ENCODE data around the gene IGSF22. TPM values are rescaled to one million over a fixed set of nuclear protein-coding genes. Genes with fewer than 3 reads are reported as not detected.
"Not testable (repeated sequence)": the region's sequence is repeated elsewhere in the genome, so short reads cannot be mapped to it uniquely, and the experiment has no call there.

IGSF22 gene
- polyA plus RNA-seq, 12 donors, result 1.2 to 10.1 (median 5.3) TPM; not detected in 2

GRCh38 chr11:18691467-18692140 is 34.4 kb downstream of the IGSF22 start:
- DNase-seq, result not testable (repeated sequence)

- no peak for DNase-seq
Measured at GRCh38 chr11:18684267-18684666, 41.7 kb downstream of the IGSF22 start.

- DNase-seq, result no peak
Measured at GRCh38 chr11:18682466-18682865, 43.5 kb downstream of the IGSF22 start.

- DNase-seq, result not testable (repeated sequence)
Measured at GRCh38 chr11:18681949-18682348, 44.0 kb downstream of the IGSF22 start.

GRCh38 chr11:18677560-18677959 is 48.4 kb downstream of the IGSF22 start:
- no peak for DNase-seq

- DNase-seq, result no peak
Measured at GRCh38 chr11:18676803-18677202, 49.2 kb downstream of the IGSF22 start.

GRCh38 chr11:18672209-18672608 is 53.8 kb downstream of the IGSF22 start:
- DNase-seq, result not testable (repeated sequence)

- no peak for DNase-seq
Measured at GRCh38 chr11:18671246-18671645, 54.7 kb downstream of the IGSF22 start.

GRCh38 chr11:18669711-18670110 is 56.3 kb downstream of the IGSF22 start:
- DNase-seq, result no peak

GRCh38 chr11:18669219-18669596 is 56.8 kb downstream of the IGSF22 start:
- no peak for DNase-seq

GRCh38 chr11:18668131-18668530 is 57.9 kb downstream of the IGSF22 start:
- DNase-seq, result no peak

- not testable (repeated sequence) for DNase-seq
Measured at GRCh38 chr11:18665353-18665872, 60.6 kb downstream of the IGSF22 start.

- DNase-seq, result no peak
Measured at GRCh38 chr11:18657673-18658072, 68.3 kb downstream of the IGSF22 start.

Other genes with a start within 250 kb of the IGSF22 start
- gene TSG101, start 199.2 kb downstream of the IGSF22 start, polyA plus RNA-seq (ENCODE audit: insufficient read length in 12 of 12), result 100 to 1,000 TPM in 7 of 12 donors, 10 to 100 TPM in 4, not detected in 1; 89.4 to 131 (median 102) TPM
- gene UEVLD, start 137.5 kb downstream of the IGSF22 start, polyA plus RNA-seq (ENCODE audit: insufficient read length in 12 of 12), result 10 to 100 TPM in 11 of 12 donors, not detected in 1; 12.1 to 20.0 (median 15.7) TPM
- 1 to 10 TPM in 10 of 12 donors, not detected in 2; 2.2 to 10.0 (median 4.6) TPM for gene MISFA, start 126.4 kb downstream of the IGSF22 start, polyA plus RNA-seq (ENCODE audit: insufficient read length in 12 of 12)
- gene SPTY2D1, start 91.8 kb downstream of the IGSF22 start, polyA plus RNA-seq (ENCODE audit: insufficient read length in 12 of 12), result 10 to 100 TPM in 11 of 12 donors, not detected in 1; 16.0 to 28.7 (median 18.4) TPM
- 1 to 10 TPM in 10 of 12 donors, not detected in 2; 1.7 to 4.4 (median 3.0) TPM for gene TMEM86A, start 27.4 kb downstream of the IGSF22 start, polyA plus RNA-seq (ENCODE audit: insufficient read length in 12 of 12)
- 1 to 10 TPM in 2 of 12 donors, under 1 TPM in 8, not detected in 2; 0.14 to 8.1 (median 0.27) TPM for gene PTPN5, start 65.6 kb upstream of the IGSF22 start, polyA plus RNA-seq (ENCODE audit: insufficient read length in 12 of 12)
- not detected for gene MRGPRX1, start 213.2 kb upstream of the IGSF22 start, polyA plus RNA-seq (ENCODE audit: insufficient read length in 12 of 12)

Measured in muscle of arm (tissue), 12 donors.